ENCODE results near the gene EPHA8. TPM values are rescaled to one million over a fixed set of nuclear protein-coding genes. Genes with fewer than 3 reads are reported as not detected.

Gene EPHA8
- total RNA-seq, 1 donor from 2014 or later = not detected

DNA sequence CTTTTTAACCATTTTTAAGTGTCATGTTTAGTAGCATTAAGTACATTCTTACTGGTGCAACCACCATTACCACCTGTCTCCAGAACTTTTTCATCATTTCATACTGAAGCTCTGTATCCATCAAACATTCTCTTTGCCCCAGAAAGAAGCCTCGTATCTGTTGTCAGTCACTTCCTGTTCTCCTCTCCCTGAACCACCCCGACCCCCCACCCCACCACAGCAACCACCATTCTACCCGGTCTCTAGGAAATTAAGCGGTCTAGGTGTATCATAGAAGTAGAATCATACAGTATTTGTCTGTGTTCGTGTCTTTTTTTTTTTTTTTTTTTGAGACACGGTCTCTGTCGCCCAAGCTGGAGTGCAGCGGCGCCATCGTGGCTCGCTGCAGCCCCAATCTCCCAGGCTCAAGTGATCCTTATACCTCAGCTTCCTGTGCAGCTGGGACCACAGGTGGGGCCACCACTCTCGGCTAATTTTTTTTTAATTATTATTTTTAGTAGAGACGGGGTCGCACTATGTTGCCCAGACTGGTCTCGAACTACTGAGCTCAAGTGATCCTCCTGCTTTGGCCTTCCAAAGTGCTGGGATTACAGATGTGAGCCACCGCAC is 23.7 kb upstream of the EPHA8 start:
- Histone ChIP-seq H3K36me3 (no peaks in the 10 kb centered on the region), H3K4me1 (no peaks in the 10 kb centered on the region), H3K9me3 (no peaks in the 10 kb centered on the region), H3K27me3 (no peaks in the 10 kb centered on the region), H3K4me3 (no peak overlapping the region), H3K27ac (no peak overlapping the region)
- no peak for DNase-seq (ENCODE audit: extremely low spot score in 2 of 2)
- intact Hi-C loops (cut with DNase I) = no loop called here
- TF ChIP-seq, protein P1, sequence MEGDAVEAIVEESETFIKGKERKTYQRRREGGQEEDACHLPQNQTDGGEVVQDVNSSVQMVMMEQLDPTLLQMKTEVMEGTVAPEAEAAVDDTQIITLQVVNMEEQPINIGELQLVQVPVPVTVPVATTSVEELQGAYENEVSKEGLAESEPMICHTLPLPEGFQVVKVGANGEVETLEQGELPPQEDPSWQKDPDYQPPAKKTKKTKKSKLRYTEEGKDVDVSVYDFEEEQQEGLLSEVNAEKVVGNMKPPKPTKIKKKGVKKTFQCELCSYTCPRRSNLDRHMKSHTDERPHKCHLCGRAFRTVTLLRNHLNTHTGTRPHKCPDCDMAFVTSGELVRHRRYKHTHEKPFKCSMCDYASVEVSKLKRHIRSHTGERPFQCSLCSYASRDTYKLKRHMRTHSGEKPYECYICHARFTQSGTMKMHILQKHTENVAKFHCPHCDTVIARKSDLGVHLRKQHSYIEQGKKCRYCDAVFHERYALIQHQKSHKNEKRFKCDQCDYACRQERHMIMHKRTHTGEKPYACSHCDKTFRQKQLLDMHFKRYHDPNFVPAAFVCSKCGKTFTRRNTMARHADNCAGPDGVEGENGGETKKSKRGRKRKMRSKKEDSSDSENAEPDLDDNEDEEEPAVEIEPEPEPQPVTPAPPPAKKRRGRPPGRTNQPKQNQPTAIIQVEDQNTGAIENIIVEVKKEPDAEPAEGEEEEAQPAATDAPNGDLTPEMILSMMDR (IDR thresholded peaks at IDR 0.05) = no peak
- no peak for TF ChIP-seq POLR2AphosphoS5 (IDR thresholded peaks at IDR 0.05; ENCODE audit: insufficient read depth in 1 of 2, low read depth in 1 of 2)
- no peak for TF ChIP-seq POLR2A (IDR thresholded peaks at IDR 0.05)

DNA sequence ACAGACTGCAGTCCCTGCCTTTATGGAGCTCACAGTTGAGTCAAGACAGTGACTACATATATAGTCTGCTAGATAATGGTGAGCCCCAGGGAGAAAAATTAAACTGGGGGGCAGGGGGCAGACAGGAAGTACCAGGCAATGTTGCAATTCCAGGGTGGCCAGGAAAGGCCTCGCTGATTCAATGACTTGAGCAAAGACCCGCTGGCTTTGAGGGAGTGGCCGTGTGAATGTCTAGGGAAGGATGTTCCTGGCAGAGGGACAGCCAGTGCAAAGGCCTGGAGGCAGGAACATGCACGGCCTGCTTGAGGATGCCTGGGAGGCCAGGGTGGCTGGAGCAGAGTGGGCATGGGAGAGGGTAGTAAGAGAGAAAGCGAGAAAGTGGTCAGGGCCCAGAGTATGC is 23.0 kb upstream of the EPHA8 start:
- H3K36me3 ChIP-seq = no peaks in the 10 kb centered on the region
- intact Hi-C loops (cut with DNase I) = no loop called here
- no peaks in the 10 kb centered on the region for H3K27me3 ChIP-seq
- H3K9me3 ChIP-seq = no peaks in the 10 kb centered on the region
- no peak for DNase-seq (ENCODE audit: extremely low spot score in 2 of 2)
- no peak overlapping the region for H3K27ac ChIP-seq
- H3K4me3 ChIP-seq = no peak overlapping the region
- TF ChIP-seq POLR2A (IDR thresholded peaks at IDR 0.05) (no peak), POLR2AphosphoS5 (IDR thresholded peaks at IDR 0.05; ENCODE audit: insufficient read depth in 1 of 2, low read depth in 1 of 2) (no peak)
- TF ChIP-seq, protein P1 (IDR thresholded peaks at IDR 0.05) = no peak
- H3K4me1 ChIP-seq = no peaks in the 10 kb centered on the region

DNA sequence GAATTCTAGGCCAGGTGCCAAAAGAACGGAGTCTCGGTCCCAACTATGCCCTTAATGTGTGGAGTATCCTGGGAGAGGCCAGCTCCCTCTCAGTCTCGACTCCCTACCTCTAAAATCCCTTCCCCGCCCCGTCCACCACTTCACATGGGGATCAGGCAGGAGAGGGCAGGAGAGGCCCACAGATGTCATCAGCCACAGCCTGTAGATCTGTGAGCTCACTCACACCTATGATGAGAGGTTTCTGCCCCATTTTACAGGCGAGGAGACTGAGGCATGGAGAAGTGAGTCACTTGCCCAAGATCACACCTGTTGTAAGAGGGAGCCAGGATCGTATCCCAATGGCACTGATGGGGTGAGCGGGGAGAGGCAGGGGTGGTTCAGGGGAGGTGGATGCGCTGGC is 20.4 kb upstream of the EPHA8 start:
- intact Hi-C loops (cut with DNase I) = no loop called here
- Histone ChIP-seq H3K4me1 (no peaks in the 10 kb centered on the region), H3K36me3 (no peaks in the 10 kb centered on the region), H3K27me3 (no peaks in the 10 kb centered on the region), H3K27ac (no peak overlapping the region), H3K9me3 (no peaks in the 10 kb centered on the region), H3K4me3 (no peak overlapping the region)
- TF ChIP-seq, protein P1 (IDR thresholded peaks at IDR 0.05) = no peak
- TF ChIP-seq POLR2A (IDR thresholded peaks at IDR 0.05) (no peak), POLR2AphosphoS5 (IDR thresholded peaks at IDR 0.05; ENCODE audit: insufficient read depth in 1 of 2, low read depth in 1 of 2) (no peak)
- no peak for DNase-seq (ENCODE audit: extremely low spot score in 2 of 2)

DNA sequence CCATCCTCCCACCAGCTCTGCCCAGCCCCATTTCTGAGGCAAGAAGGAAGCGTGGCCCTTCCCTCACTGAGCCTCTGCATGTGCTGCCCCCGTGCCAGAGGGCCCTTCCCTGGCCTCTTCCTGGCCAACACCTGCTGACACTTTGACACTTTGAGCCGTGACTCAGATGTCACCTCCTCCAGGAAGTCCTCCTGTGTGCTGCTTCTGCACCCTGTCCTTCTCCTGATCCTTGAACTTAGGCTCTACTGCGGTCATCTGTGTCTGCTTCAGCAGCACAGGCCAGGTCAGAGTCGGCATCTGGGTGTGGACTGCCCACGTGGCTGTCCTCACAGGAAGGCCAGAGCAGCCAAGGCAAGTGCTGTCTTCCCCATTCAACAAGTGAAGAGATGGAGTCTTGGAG is 19.6 kb upstream of the EPHA8 start:
- DNase-seq (ENCODE audit: extremely low spot score in 2 of 2) = no peak
- intact Hi-C loops (cut with DNase I) = no loop called here
- no peaks in the 10 kb centered on the region for H3K36me3 ChIP-seq
- no peak overlapping the region for H3K27ac ChIP-seq
- no peak overlapping the region for H3K4me3 ChIP-seq
- H3K9me3 ChIP-seq = no peaks in the 10 kb centered on the region
- H3K4me1 ChIP-seq = no peaks in the 10 kb centered on the region
- H3K27me3 ChIP-seq = no peaks in the 10 kb centered on the region
- TF ChIP-seq, protein P1 (IDR thresholded peaks at IDR 0.05) = no peak
- TF ChIP-seq POLR2A (IDR thresholded peaks at IDR 0.05) (no peak), POLR2AphosphoS5 (IDR thresholded peaks at IDR 0.05; ENCODE audit: insufficient read depth in 1 of 2, low read depth in 1 of 2) (no peak)

DNA sequence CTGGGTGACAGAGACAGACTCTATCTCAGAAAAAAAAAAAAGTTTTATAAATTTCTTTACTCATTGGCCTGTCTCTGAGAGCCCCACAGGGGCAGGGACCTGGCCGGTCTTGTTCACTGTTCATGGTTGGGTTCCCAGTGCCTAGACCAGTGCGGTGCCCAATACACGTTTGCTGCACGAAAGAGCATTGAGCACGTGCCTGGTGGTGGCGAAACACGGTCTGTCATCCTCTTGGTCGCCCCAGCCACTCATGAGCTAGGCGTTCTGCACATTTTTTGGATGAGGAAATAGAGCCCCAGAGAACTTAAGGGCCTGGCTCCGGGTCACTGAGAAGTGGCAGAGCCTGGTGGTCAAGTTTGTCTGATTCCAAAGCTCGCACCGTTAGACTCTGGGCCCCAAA is 18.7 kb upstream of the EPHA8 start:
- no peak for DNase-seq (ENCODE audit: extremely low spot score in 2 of 2)
- Histone ChIP-seq H3K4me3 (no peak overlapping the region), H3K4me1 (no peaks in the 10 kb centered on the region), H3K36me3 (no peaks in the 10 kb centered on the region), H3K9me3 (no peaks in the 10 kb centered on the region), H3K27ac (no peak overlapping the region), H3K27me3 (no peaks in the 10 kb centered on the region)
- TF ChIP-seq POLR2A (IDR thresholded peaks at IDR 0.05) (no peak), POLR2AphosphoS5 (IDR thresholded peaks at IDR 0.05; ENCODE audit: insufficient read depth in 1 of 2, low read depth in 1 of 2) (no peak)
- TF ChIP-seq, protein P1 (IDR thresholded peaks at IDR 0.05) = no peak
- intact Hi-C loops (cut with DNase I) = no loop called here

All from vagina (tissue), 2 donors.